SIG-M5 treated with dmso at 0.1 percent for 504 hours (cell line): Measurements from ENCODE around the gene EID2.

ENCODE experiments used
- DNase-seq: peaks from one replicate; lab custom pipeline; 2025; ENCODE audit not compliant: unreplicated experiment; lab: John Stamatoyannopoulos, UW

Gene EID2

GRCh38 chr19:39539165-39539517, 820 bp downstream of the EID2 start:
- no peak for DNase-seq

GRCh38 chr19:39533791-39534190, 6.2 kb downstream of the EID2 start:
- no peak for DNase-seq

GRCh38 chr19:39533003-39533512, 6.9 kb downstream of the EID2 start:
- DNase-seq, result no peak

GRCh38 chr19:39532233-39533002, 7.5 kb downstream of the EID2 start, which contains the start of gene EID2B:
EID2B (minus strand) TSS chr19:39532852; CDS start chr19:39532802, 50 bp downstream.
- DNase-seq, result peak; percentile 90

- no peak for DNase-seq
Measured at GRCh38 chr19:39531834-39532232, 8.1 kb downstream of the EID2 start.

- no peak for DNase-seq
Measured at GRCh38 chr19:39525205-39525604, 14.8 kb downstream of the EID2 start.

GRCh38 chr19:39524495-39524894, 15.5 kb downstream of the EID2 start:
- no peak for DNase-seq

GRCh38 chr19:39520541-39521484, 19.1 kb downstream of the EID2 start:
- DNase-seq, result no peak

- no peak for DNase-seq
Measured at GRCh38 chr19:39518975-39519374, 21.0 kb downstream of the EID2 start.

- DNase-seq, result no peak
Measured at GRCh38 chr19:39518458-39518857, 21.5 kb downstream of the EID2 start.

- DNase-seq, result no peak
Measured at GRCh38 chr19:39517432-39517831, 22.5 kb downstream of the EID2 start.

- peak; percentile 16 for DNase-seq
Measured at GRCh38 chr19:39516270-39516669, 23.7 kb downstream of the EID2 start.

- DNase-seq, result no peak
Measured at GRCh38 chr19:39515551-39516191, 24.3 kb downstream of the EID2 start.

GRCh38 chr19:39514840-39515550, 25.0 kb downstream of the EID2 start, which contains the start of gene SELENOV:
SELENOV (plus strand) TSS chr19:39515139; CDS start chr19:39515213, 74 bp downstream.
- DNase-seq, result no peak

- DNase-seq, result no peak
Measured at GRCh38 chr19:39512988-39513387, 27.0 kb downstream of the EID2 start.

GRCh38 chr19:39509233-39509632, 30.7 kb downstream of the EID2 start:
- no peak for DNase-seq

- DNase-seq, result no peak
Measured at GRCh38 chr19:39508629-39509028, 31.3 kb downstream of the EID2 start.

GRCh38 chr19:39507715-39508364, 32.1 kb downstream of the EID2 start:
- no peak for DNase-seq

GRCh38 chr19:39506944-39507714, 32.8 kb downstream of the EID2 start:
- peak; percentile 37 for DNase-seq
